HG03571 (cell line): ENCODE results near the gene KCNC3.

Source experiments
- ATAC-seq: cut with Tn5 transposase; IDR thresholded peaks from one replicate; pipeline ENCODE4 v1.9.1; 2021; ENCODE audit not compliant: unreplicated experiment

Gene KCNC3

DNA sequence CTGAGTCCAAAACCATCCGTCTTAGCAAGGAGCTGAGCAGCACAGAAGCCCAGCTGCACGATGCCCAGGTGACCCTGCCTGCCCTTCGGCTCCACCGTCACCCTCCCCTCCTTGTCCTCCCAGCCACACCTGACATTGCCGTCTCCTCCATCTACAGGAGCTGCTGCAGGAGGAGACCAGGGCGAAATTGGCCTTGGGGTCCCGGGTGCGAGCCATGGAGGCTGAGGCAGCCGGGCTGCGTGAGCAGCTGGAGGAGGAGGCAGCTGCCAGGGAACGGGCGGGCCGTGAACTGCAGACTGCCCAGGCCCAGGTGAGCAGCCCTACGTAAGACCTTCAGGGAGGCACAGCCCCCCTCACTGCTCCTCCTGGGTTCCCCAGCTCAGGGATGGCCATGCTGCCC, 49.1 kb downstream of the KCNC3 start:
- ATAC-seq, result no peak

DNA sequence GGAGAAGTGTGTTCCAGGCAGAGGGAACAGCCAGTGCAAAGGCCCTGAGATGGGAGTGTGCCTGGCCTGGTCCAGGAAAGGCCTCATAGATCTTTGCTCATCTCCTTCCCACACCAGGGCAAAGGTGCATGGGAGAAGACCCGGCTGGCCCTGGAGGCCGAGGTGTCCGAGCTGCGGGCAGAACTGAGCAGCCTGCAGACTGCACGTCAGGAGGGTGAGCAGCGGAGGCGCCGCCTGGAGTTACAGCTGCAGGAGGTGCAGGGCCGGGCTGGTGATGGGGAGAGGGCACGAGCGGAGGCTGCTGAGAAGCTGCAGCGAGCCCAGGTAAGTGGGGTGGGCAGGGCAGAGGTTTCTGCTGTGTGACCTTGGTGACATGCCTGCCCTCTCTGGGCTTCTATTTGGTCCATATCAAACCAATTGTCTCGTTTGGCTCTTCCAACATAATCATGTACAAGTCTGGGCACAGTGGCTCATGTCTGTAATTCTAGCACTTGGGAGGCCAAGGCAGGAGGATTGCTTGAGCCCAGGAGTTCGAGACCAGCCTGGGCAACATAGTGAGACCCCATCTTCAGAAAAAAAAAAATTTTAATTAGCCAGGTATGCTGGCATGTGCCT, 51.1 kb downstream of the KCNC3 start:
- ATAC-seq, result no peak

DNA sequence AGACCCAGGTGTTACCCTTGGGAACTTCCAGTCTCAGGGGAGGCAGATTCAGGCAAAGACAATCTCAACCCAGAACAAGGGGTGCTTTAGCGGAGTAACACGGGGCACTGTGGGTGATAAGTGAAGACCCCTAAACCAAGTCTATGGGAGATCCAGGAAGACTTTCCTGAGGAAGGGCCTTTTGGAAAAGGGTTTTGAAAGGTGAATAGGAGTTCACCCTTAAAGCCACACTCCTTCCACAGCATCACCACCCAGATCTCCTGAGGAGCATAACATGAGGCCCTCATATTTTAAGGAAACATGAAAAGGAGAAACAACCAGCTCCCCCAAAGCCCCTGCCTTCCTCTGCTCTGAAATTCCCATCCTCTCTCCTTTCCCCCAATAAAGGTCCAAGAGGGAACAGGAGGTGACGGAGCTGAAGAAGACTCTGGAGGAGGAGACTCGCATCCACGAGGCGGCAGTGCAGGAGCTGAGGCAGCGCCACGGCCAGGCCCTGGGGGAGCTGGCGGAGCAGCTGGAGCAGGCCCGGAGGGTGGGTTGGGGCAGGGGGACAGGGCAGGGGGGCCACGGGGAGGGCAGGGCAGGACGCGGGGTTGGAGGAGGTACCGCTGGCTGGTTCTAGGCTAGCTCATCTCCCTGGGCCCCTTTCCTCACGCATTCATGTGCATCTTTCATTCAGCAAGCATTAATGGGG, 52.7 kb downstream of the KCNC3 start:
- no peak for ATAC-seq

- ATAC-seq, result no peak
Observed at GRCh38 chr19:50275577-50276368, 53.4 kb downstream of the KCNC3 start.

- ATAC-seq, result no peak
Observed at GRCh38 chr19:50273821-50274220, 55.4 kb downstream of the KCNC3 start.

GRCh38 chr19:50272263-50272897, 56.8 kb downstream of the KCNC3 start:
- no peak for ATAC-seq

- ATAC-seq, result no peak
Observed at GRCh38 chr19:50269653-50270052, 59.5 kb downstream of the KCNC3 start.

DNA sequence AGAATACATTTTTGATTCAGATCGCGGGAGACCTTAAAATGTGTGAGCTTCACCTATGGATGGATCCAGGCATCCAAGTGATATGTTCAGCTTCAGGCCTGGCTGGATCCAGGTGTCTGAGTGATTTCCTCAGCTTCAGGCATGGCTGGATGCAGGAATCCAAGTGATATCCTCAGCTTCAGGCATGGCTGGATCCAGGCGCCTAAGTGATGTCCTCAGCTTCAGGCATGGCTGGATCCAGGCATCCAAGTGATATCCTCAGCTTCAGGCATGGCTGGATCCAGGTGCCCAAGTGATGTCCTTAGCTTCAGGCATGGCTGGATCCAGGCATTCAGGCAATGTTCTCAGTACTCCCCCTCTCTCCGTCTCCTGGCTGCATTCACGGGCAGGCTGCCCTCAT, 60.7 kb downstream of the KCNC3 start:
- ATAC-seq, result no peak

GRCh38 chr19:50268041-50268440, 61.1 kb downstream of the KCNC3 start:
- ATAC-seq, result no peak

- ATAC-seq, result no peak
Observed at GRCh38 chr19:50266896-50267295, 62.3 kb downstream of the KCNC3 start.

GRCh38 chr19:50266041-50266440, 63.1 kb downstream of the KCNC3 start:
- no peak for ATAC-seq

DNA sequence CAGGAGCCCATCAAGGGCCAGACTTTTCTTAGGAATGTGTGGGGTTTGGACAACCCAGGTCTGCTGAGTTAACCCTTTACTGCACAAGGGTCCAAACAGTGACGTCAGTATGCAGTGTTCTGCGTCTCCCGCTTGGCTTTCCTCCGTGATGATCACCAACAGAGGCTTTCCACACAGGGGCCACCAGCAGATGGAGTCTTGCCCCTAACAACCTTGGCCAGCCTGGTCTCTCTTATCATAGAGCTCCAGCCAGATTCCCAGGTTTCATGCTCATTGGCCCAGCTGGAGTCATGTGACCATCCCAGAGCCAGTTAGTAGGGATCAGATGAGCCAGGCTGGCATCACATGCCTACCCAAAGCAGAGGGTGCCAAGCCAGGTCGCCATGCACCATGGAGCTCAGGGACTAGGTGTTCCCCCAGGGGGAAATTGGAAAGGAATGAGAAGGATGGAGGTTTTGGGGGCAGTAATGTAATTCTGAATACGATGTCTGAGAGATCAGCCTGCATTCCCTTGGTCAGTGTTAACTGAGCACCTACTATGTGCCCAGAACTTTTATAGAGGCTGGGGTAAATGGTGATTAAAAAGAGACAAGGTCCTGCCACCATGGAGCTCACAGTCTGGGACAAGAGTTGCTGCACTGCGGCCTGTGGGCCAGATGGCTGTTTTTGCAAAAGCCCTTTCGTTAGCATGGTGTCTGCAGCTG, 64.5 kb downstream of the KCNC3 start:
- no peak for ATAC-seq

DNA sequence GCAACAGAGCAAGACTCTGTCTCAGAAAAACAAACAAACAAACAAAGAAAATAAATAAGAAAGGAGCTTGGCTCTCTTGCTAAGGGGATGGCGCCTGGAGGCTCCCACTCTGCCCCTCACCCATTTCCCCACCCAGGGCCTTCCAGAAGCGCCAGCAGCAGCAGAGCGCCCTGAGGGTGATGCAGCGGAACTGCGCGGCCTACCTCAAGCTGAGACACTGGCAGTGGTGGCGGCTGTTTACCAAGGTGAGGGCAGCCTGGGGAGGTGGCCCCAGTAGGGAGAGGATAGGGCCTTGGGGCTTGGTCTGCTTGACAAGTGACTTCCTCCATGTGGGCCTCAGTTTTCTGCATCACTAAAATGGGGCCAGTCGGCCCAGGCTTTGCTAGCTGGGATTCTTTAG, 66.0 kb downstream of the KCNC3 start:
- ATAC-seq, result no peak
